RWPE1 (cell line): Measurements from ENCODE around the gene SPG7.

ENCODE experiments used
- CTCF ChIA-PET: fragments of 350-600 bp; sonication (Branson Sonifier 250); formaldehyde crosslinking; extraction: SDS; loops from one replicate; lab custom pipeline; 2021; lab: Yijun Ruan, JAX
- POLR2A ChIA-PET: fragments of 400-600 bp; formaldehyde crosslinking; extraction: SDS; loops from one replicate; lab custom pipeline; 2020; ENCODE audit warnings: antibody characterized with exemption; ENCODE audit not compliant: low non-redundant PET; lab: Yijun Ruan, JAX
- DNase-seq: peaks from one replicate; pipeline ENCODE4 v3.0.0; 2012; ENCODE audit warnings: low spot score
- H3K27ac ChIP-seq: fragments of 450-650 bp; 2 replicates; pipeline ENCODE4 v1.5.1; 2017
- CTCF ChIP-seq: fragments of 450-650 bp; conservative IDR thresholded peaks from 2 replicates; pipeline ENCODE4 v1.5.1; 2017; ENCODE audit warnings: low read depth, mild to moderate bottlenecking

The SPG7 gene

DNA sequence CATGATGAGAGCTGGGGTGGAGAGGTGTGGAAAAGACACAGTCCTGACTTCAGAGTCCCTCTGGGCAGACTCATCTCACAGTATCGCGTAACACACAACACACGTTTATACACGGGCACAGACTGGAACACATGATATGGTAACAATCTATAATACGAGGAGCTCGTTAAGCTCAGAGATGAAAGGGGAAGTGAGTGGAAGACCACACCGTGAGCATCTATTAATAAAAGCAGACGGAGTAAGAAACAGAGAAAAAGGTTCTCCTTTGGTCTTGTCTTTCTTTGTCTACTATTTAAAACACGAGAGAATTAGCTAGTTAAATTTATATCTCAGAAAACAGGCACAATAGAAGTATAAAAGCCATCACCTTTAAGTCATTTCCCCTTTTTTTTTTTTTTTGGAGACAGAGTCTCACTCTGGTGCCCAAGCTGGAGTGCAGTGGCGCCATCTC is 31.4 kb upstream of the SPG7 start:
- ChIA-PET POLR2A (no interaction called here), CTCF (no interaction called here)
- TF ChIP-seq CTCF: no peak
- peak overlapping the region; percentile 92 for H3K27ac ChIP-seq
- peak; percentile 55 for DNase-seq

DNA sequence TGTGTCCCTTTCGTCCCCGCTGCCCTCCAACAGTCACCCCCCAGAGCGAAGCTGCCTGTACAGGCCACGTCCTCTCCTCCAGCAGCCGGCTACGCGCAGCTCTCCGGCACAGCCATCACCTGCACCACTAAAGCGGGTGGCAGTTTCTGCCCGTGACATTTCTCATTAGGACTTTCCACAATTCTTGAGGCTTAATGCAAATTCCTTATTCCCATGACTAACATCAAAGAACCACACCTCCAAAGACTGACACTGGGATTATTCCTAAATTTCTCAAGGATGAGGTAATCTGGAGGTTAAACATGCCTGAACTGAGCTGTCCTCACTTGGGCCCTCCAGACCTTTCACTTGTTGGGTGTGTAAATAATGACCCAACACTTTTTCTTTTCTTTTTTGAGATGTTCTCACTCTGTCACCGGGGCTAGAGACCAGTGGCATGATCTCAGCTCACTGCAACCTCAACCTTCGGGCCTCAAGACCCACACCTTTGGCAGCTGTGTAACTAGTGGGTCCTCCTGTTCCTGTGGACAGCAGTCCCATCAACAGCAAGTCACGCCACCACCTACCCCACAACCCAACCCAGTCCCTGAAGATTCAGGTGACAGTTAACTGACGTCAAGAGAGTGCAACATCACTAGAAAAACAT is 29.5 kb upstream of the SPG7 start:
- peak overlapping the region; percentile 92 for H3K27ac ChIP-seq
- TF ChIP-seq CTCF: no peak
- peak; percentile 80 for DNase-seq
- ChIA-PET CTCF (interaction anchor here (0.7 kb wide), 1 partner anchor 30 kb away, joined by 5 read pairs; no protein-coding TSS in a partner anchor), POLR2A (no interaction called here)

DNA sequence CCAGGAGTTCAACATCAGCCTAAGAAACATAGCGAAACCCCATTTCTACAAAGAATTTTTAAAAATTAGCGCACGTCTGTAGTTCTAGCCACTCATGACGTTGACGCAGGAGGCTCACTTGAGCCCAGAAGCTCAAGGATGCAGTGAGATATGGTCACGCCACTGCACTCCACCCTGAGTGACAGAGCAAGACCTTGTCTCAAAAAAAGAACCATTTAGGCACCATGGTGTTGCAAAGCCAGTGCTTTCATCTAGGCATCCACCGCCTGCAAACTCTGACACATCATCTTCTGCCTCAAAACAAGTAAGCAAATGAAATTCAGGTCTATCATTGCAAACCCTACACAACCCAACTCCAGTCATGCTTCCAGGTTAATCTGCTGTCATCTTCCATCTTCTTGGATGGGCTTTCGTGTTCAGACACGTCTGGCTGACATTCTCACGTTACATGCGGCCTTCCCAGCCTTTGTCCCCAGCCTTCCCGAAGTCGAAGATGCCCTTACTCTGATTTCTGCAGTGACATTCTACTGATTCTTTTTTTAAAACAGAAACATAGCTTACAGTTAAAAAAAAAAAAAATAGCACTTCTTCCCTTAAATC is 26.7 kb upstream of the SPG7 start:
- DNase-seq: no peak
- POLR2A ChIA-PET: no interaction called here
- peak overlapping the region; percentile 43 for H3K27ac ChIP-seq
- CTCF ChIA-PET: no interaction called here
- no peak for TF ChIP-seq CTCF

GRCh38 chr16:89482150-89482816 is 25.9 kb upstream of the SPG7 start:
- H3K27ac ChIP-seq: peak overlapping the region; percentile 69
- ChIA-PET CTCF (no interaction called here), POLR2A (no interaction called here)

DNA sequence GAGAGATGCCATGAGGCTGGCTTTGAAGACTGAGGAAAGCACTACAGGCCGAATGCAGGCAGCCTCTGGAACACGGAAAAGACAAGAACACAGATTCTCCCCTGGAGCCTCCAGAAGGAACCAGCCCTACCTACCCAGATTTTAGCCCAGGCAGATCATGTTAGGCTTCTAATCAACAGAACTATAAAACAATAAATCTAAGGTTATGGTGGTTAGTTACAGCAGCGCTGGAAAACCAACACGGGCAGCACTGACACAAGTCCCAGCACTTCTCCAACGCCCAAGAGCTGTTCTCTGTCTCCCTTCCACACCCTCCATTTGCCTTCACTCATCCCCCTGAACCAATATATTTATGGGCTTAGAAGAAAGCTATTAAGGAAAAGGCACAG is 25.4 kb upstream of the SPG7 start:
- POLR2A ChIA-PET: no interaction called here
- DNase-seq: no peak
- H3K27ac ChIP-seq: peak overlapping the region; percentile 69
- CTCF ChIA-PET: no interaction called here
- TF ChIP-seq CTCF: no peak

More at GRCh38 chr16:89482150-89482816, 25.9 kb upstream of the SPG7 start:
- no peak for DNase-seq
- no peak for TF ChIP-seq CTCF

DNA sequence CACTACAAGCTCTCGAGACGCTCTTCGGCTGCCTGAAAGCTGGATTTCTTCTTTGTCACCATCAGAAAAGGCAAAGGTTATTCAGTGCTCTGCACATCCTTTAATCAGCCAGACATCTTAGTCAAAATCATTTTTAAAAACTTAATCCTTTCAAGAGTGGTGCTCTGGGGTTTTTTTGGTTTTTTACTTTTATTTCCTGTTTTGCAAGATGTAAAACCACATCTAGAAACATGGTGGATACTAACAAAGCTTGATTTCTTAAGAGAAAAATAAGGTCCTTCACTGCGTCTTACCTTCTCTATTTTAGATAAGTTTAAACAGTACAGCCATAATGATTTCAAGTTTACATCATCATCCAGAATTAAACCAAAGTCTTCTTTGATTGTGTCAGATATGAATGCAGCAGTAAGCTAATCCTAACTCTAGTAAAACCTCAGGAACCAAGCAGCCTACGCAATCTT is 24.1 kb upstream of the SPG7 start:
- no peak for DNase-seq
- TF ChIP-seq CTCF: no peak
- ChIA-PET POLR2A (no interaction called here), CTCF (interaction anchor here (0.6 to 0.7 kb wide), 2 partner anchors 10 to 90 kb away, joined by 4 to 6 read pairs; no protein-coding TSS in a partner anchor)
- no peak overlapping the region for H3K27ac ChIP-seq
